Measurements from ENCODE around the gene GRK3. TPM values are rescaled to one million over a fixed set of nuclear protein-coding genes. Genes with fewer than 3 reads are reported as not detected.

GRK3 gene
- total and polyA plus RNA-seq, 4 experiments from 2014 or later, result 0.11 to 3.2 (median 1.5) TPM

DNA sequence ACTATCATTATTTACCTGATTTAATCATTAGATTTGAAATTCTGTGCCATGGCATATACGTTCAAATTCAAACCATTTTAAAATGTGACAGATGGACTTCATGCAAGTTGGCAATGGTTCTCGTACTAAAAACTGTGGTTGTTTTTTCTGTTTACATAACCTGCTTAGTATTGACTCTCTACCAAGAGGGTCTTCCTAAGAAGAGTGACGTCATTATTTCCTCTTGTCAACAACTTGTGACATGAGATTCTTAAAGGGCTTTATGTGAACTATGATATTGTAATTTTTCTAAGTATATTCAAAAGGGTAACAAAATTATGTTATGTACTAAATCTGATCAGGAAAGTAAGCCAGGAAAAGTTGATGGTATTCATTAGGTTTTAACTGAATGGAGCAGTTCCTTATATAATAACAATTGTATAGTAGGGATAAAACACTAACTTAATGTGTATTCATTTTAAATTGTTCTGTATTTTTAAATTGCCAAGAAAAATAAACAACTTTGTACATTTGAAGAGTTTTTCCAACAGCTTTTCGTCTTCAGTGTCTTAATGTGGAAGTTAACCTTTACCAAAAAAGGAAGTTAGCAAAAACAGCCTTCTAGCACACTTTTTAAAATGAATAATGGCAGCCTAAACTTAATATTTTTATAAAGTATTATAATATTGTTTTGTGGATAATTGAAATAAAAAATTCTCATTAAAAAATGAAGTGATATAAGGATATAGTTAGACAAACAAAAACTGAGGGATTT, 87.0 kb downstream of the GRK3 start:
- Mint-ChIP-seq H3K9me3 (no peaks in the 10 kb centered on the region), H3K36me3 (no peaks in the 10 kb centered on the region), H3K4me3 (no peak overlapping the region), H3K27me3 (no peaks in the 10 kb centered on the region), H3K27ac (no peak overlapping the region), H3K4me1 (no peaks in the 10 kb centered on the region)
- Histone ChIP-seq H3K9me3 (ENCODE audit: control insufficient read depth in 1 of 2, low read length in 2 of 2) (no peaks in the 10 kb centered on the region), H3K27me3 (ENCODE audit: insufficient read depth, low read length) (no peaks in the 10 kb centered on the region), H3K4me1 (ENCODE audit: insufficient read depth, low read length) (no peaks in the 10 kb centered on the region), H3K4me3 (ENCODE audit: low read length in 2 of 2) (no peak overlapping the region), H3K36me3 (ENCODE audit: insufficient read depth, low read length) (no peaks in the 10 kb centered on the region), H3K27ac (ENCODE audit: low read depth, low read length) (no peak overlapping the region)
- intact Hi-C loops (cut with micrococcal nuclease), result no loop called here
- no peak for DNase-seq
- ChIA-PET POLR2A (ENCODE audit: partially characterized antibody) (no interaction called here), CTCF (ENCODE audit: partially characterized antibody) (no interaction called here)

DNA sequence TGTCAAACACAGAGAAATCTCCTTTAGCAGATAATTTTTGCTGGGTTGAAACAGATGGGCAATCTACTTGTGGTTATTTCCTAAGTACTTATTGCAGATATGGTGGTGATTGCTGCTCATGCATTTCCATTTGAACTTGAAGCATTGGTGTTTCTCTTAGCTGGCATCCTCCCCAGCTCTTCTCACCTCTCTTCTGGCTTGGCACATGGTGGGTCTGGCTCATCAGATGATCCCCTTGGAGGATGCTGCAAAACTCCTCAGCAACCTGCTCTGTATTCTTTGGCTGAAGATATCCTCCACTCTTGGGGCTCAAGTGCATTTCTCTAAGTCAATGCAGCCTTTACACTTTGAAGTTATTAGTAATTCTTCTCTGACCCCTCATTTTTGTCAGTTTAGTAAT, 90.2 kb downstream of the GRK3 start:
- H3K27me3 ChIP-seq (ENCODE audit: insufficient read depth, low read length), result no peaks in the 10 kb centered on the region
- Mint-ChIP-seq H3K4me3 (no peak overlapping the region), H3K36me3 (no peaks in the 10 kb centered on the region), H3K27ac (no peak overlapping the region), H3K9me3 (no peaks in the 10 kb centered on the region), H3K4me1 (no peaks in the 10 kb centered on the region), H3K27me3 (no peaks in the 10 kb centered on the region)
- ChIA-PET CTCF (ENCODE audit: partially characterized antibody) (no interaction called here), POLR2A (ENCODE audit: partially characterized antibody) (no interaction called here)
- DNase-seq, result no peak
- no peak overlapping the region for H3K4me3 ChIP-seq (ENCODE audit: low read length in 2 of 2)
- H3K36me3 ChIP-seq (ENCODE audit: insufficient read depth, low read length), result no peaks in the 10 kb centered on the region
- no peak overlapping the region for H3K27ac ChIP-seq (ENCODE audit: low read depth, low read length)
- intact Hi-C loops (cut with micrococcal nuclease), result no loop called here
- no peaks in the 10 kb centered on the region for H3K4me1 ChIP-seq (ENCODE audit: insufficient read depth, low read length)
- H3K9me3 ChIP-seq (ENCODE audit: control insufficient read depth in 1 of 2, low read length in 2 of 2), result no peaks in the 10 kb centered on the region

GRCh38 chr22:25655371-25655935, 91.0 kb downstream of the GRK3 start:
- Mint-ChIP-seq H3K9me3 (no peaks in the 10 kb centered on the region), H3K36me3 (no peaks in the 10 kb centered on the region), H3K4me3 (no peak overlapping the region), H3K27ac (no peak overlapping the region), H3K4me1 (no peaks in the 10 kb centered on the region), H3K27me3 (no peaks in the 10 kb centered on the region)
- Histone ChIP-seq H3K36me3 (ENCODE audit: insufficient read depth, low read length) (no peaks in the 10 kb centered on the region), H3K9me3 (ENCODE audit: control insufficient read depth in 1 of 2, low read length in 2 of 2) (no peaks in the 10 kb centered on the region), H3K4me1 (ENCODE audit: insufficient read depth, low read length) (no peaks in the 10 kb centered on the region), H3K4me3 (ENCODE audit: low read length in 2 of 2) (no peak overlapping the region), H3K27ac (ENCODE audit: low read depth, low read length) (no peak overlapping the region), H3K27me3 (ENCODE audit: insufficient read depth, low read length) (no peaks in the 10 kb centered on the region)
- CTCF ChIA-PET (ENCODE audit: partially characterized antibody), result no interaction called here
- POLR2A ChIA-PET (ENCODE audit: partially characterized antibody), result no interaction called here
- intact Hi-C loops (cut with micrococcal nuclease), result no loop called here
- no peak for DNase-seq

GRCh38 chr22:25656724-25657123, 92.2 kb downstream of the GRK3 start:
- Histone ChIP-seq H3K27ac (ENCODE audit: low read depth, low read length) (no peak overlapping the region), H3K36me3 (ENCODE audit: insufficient read depth, low read length) (no peaks in the 10 kb centered on the region), H3K4me3 (ENCODE audit: low read length in 2 of 2) (no peak overlapping the region), H3K9me3 (ENCODE audit: control insufficient read depth in 1 of 2, low read length in 2 of 2) (no peaks in the 10 kb centered on the region), H3K27me3 (ENCODE audit: insufficient read depth, low read length) (no peaks in the 10 kb centered on the region), H3K4me1 (ENCODE audit: insufficient read depth, low read length) (no peaks in the 10 kb centered on the region)
- no peaks in the 10 kb centered on the region for H3K27me3 Mint-ChIP-seq
- no peaks in the 10 kb centered on the region for H3K9me3 Mint-ChIP-seq
- H3K4me1 Mint-ChIP-seq, result no peaks in the 10 kb centered on the region
- H3K4me3 Mint-ChIP-seq, result no peak overlapping the region
- H3K27ac Mint-ChIP-seq, result no peak overlapping the region
- DNase-seq, result no peak
- CTCF ChIA-PET (ENCODE audit: partially characterized antibody), result no interaction called here
- POLR2A ChIA-PET (ENCODE audit: partially characterized antibody), result no interaction called here
- H3K36me3 Mint-ChIP-seq, result no peaks in the 10 kb centered on the region
- intact Hi-C loops (cut with micrococcal nuclease), result no loop called here

DNA sequence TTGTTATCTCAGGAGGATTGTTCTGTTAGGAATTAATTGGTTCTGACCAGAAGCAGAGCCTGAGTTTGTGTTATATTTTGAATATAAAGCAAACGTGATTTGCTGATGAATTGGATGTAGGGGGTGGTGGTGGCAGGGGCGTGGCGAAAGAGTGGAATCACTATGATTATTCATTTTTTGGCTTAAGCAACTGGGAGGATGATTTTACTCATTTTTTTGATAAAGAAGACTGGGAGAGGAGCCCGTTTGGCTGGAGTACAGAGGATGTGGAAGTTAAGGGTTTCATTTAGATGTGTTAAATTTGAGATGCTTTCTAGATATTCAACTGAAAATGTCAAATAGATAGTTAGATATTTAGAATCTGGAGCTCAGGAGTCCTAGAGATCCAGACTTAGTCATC, 94.2 kb downstream of the GRK3 start:
- H3K4me3 Mint-ChIP-seq, result no peak overlapping the region
- no peak overlapping the region for H3K27ac ChIP-seq (ENCODE audit: low read depth, low read length)
- no peaks in the 10 kb centered on the region for H3K4me1 ChIP-seq (ENCODE audit: insufficient read depth, low read length)
- peak overlapping the region in 1 of 7 donors; percentile 22 for H3K27ac Mint-ChIP-seq
- no peaks in the 10 kb centered on the region for H3K4me1 Mint-ChIP-seq
- ChIA-PET CTCF (ENCODE audit: partially characterized antibody) (no interaction called here), POLR2A (ENCODE audit: partially characterized antibody) (no interaction called here)
- no peaks in the 10 kb centered on the region for H3K27me3 ChIP-seq (ENCODE audit: insufficient read depth, low read length)
- no peaks in the 10 kb centered on the region for H3K36me3 ChIP-seq (ENCODE audit: insufficient read depth, low read length)
- no peaks in the 10 kb centered on the region for H3K36me3 Mint-ChIP-seq
- H3K27me3 Mint-ChIP-seq, result no peaks in the 10 kb centered on the region
- DNase-seq, result no peak
- no peaks in the 10 kb centered on the region for H3K9me3 ChIP-seq (ENCODE audit: control insufficient read depth in 1 of 2, low read length in 2 of 2)
- H3K9me3 Mint-ChIP-seq, result no peaks in the 10 kb centered on the region
- no peak overlapping the region for H3K4me3 ChIP-seq (ENCODE audit: low read length in 2 of 2)
- intact Hi-C loops (cut with micrococcal nuclease), result no loop called here

DNA sequence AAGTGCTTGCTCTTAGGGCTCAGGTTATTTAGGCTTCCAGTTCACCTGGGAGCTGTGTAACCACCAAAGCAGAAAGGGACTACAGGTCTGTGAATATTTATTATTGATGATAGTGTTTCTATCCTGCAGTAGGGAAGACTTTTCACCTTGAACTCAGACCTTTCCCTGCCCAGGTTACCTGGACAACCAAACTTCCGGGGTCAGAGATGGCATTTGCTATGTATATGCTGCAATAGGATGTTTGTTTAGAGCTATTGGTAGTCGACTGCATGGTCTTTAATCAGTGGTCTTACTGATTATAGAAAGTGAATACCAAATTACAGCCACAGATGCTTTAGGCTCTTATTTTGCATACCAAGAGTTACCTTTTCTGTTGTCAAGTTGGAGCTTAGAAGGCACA, 94.9 kb downstream of the GRK3 start:
- no peaks in the 10 kb centered on the region for H3K36me3 Mint-ChIP-seq
- no peaks in the 10 kb centered on the region for H3K9me3 Mint-ChIP-seq
- POLR2A ChIA-PET (ENCODE audit: partially characterized antibody), result no interaction called here
- H3K4me1 Mint-ChIP-seq, result no peaks in the 10 kb centered on the region
- no peaks in the 10 kb centered on the region for H3K4me1 ChIP-seq (ENCODE audit: insufficient read depth, low read length)
- H3K27ac ChIP-seq (ENCODE audit: low read depth, low read length), result no peak overlapping the region
- H3K4me3 ChIP-seq (ENCODE audit: low read length in 2 of 2), result no peak overlapping the region
- H3K27me3 Mint-ChIP-seq, result no peaks in the 10 kb centered on the region
- H3K27ac Mint-ChIP-seq, result no peak overlapping the region
- H3K36me3 ChIP-seq (ENCODE audit: insufficient read depth, low read length), result no peaks in the 10 kb centered on the region
- intact Hi-C loops (cut with micrococcal nuclease), result no loop called here
- no peaks in the 10 kb centered on the region for H3K9me3 ChIP-seq (ENCODE audit: control insufficient read depth in 1 of 2, low read length in 2 of 2)
- no peaks in the 10 kb centered on the region for H3K27me3 ChIP-seq (ENCODE audit: insufficient read depth, low read length)
- no peak for DNase-seq
- H3K4me3 Mint-ChIP-seq, result no peak overlapping the region
- CTCF ChIA-PET (ENCODE audit: partially characterized antibody), result no interaction called here

DNA sequence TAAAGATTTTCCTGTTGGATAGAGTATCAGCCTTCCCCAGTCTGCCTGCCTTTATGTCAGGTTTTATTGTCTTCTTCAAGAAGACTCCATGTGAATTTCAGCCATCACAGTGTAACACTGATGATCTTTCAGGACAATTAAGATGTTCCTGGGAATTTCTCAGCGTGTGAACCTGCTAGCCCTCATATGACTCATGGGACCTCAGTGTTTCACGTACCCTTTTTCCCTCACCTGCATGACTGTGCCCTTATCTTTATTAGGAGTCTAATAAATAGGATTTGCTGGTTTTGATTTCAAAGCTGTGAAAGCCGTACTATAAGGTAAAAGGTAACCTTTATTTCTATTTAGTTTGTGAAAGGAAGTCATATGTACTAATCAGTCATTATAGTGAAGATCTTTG, 95.9 kb downstream of the GRK3 start:
- no peaks in the 10 kb centered on the region for H3K36me3 ChIP-seq (ENCODE audit: insufficient read depth, low read length)
- DNase-seq, result no peak

More for the DNA sequence above, 95.9 kb downstream of the GRK3 start:
- Histone ChIP-seq H3K4me3 (ENCODE audit: low read length in 2 of 2) (no peak overlapping the region), H3K4me1 (ENCODE audit: insufficient read depth, low read length) (no peaks in the 10 kb centered on the region), H3K9me3 (ENCODE audit: control insufficient read depth in 1 of 2, low read length in 2 of 2) (no peaks in the 10 kb centered on the region), H3K27ac (ENCODE audit: low read depth, low read length) (no peak overlapping the region), H3K27me3 (ENCODE audit: insufficient read depth, low read length) (no peaks in the 10 kb centered on the region)
- no peaks in the 10 kb centered on the region for H3K36me3 Mint-ChIP-seq
- no peaks in the 10 kb centered on the region for H3K9me3 Mint-ChIP-seq
- intact Hi-C loops (cut with micrococcal nuclease), result no loop called here
- no peaks in the 10 kb centered on the region for H3K4me1 Mint-ChIP-seq
- H3K27ac Mint-ChIP-seq, result no peak overlapping the region
- H3K27me3 Mint-ChIP-seq, result no peaks in the 10 kb centered on the region
- POLR2A ChIA-PET (ENCODE audit: partially characterized antibody), result no interaction called here
- no peak overlapping the region for H3K4me3 Mint-ChIP-seq
- CTCF ChIA-PET (ENCODE audit: partially characterized antibody), result no interaction called here
